Loucy (cell line): ENCODE data around the gene BRAF.

ENCODE experiments used
- H2AFZ ChIP-seq: fragments of 200-600 bp; sonication (generic); 2 replicates; pipeline ENCODE4 v1.6.0; 2016; ENCODE audit warnings: antibody characterized with exemption, mild to moderate bottlenecking, low read length, moderate library complexity
- H3F3A ChIP-seq: fragments of 200-600 bp; 2 replicates; pipeline ENCODE4 v1.6.0; 2016; ENCODE audit warnings: antibody characterized with exemption, low read depth, mild to moderate bottlenecking
- H3K27me3 ChIP-seq: fragments of 200-600 bp; sonication (generic); 2 replicates; pipeline ENCODE4 v1.6.1; 2014; ENCODE audit warnings: low read length, mild to moderate bottlenecking; ENCODE audit not compliant: insufficient read depth, poor library complexity, severe bottlenecking
- H3K36me3 ChIP-seq: fragments of 200-600 bp; sonication (generic); 2 replicates; pipeline ENCODE4 v1.6.1; 2016; ENCODE audit warnings: low read length; ENCODE audit not compliant: insufficient read depth
- H3K4me1 ChIP-seq: fragments of 200-600 bp; sonication (generic); 2 replicates; pipeline ENCODE4 v1.5.1; 2014; ENCODE audit warnings: low read length, mild to moderate bottlenecking; ENCODE audit not compliant: insufficient read depth, poor library complexity, severe bottlenecking
- H3K4me2 ChIP-seq: fragments of 200-600 bp; sonication (generic); 2 replicates; pipeline ENCODE4 v1.6.0; 2014; ENCODE audit warnings: antibody characterized with exemption, low read length, low read depth, mild to moderate bottlenecking; ENCODE audit not compliant: poor library complexity, severe bottlenecking
- H3K4me3 ChIP-seq: fragments of 200-600 bp; sonication (generic); 2 replicates; pipeline ENCODE4 v1.5.1; 2014; ENCODE audit warnings: low read length, mild to moderate bottlenecking, mixed read lengths; ENCODE audit not compliant: poor library complexity, severe bottlenecking
- H3K79me2 ChIP-seq: fragments of 200-600 bp; sonication (generic); 2 replicates; pipeline ENCODE4 v1.6.1; 2014; ENCODE audit warnings: low read length; ENCODE audit not compliant: insufficient read depth
- H3K9ac ChIP-seq: fragments of 200-600 bp; sonication (generic); 2 replicates; pipeline ENCODE4 v1.6.0; 2014; ENCODE audit warnings: mild to moderate bottlenecking, low read depth, low read length, moderate library complexity; ENCODE audit not compliant: poor library complexity, severe bottlenecking
- H3K9me2 ChIP-seq: fragments of 200-600 bp; sonication (generic); replicated peaks from 2 replicates; pipeline ENCODE4 v1.6.1; 2016; ENCODE audit warnings: low read depth, low read length, mixed read lengths
- H3K9me3 ChIP-seq: fragments of 200-600 bp; sonication (generic); 2 replicates; pipeline ENCODE4 v1.6.1; 2014; ENCODE audit warnings: mild to moderate bottlenecking, antibody characterized with exemption, low read length, low read depth; ENCODE audit not compliant: insufficient read depth
- H4K20me1 ChIP-seq: fragments of 200-600 bp; sonication (generic); 2 replicates; pipeline ENCODE4 v1.6.0; 2014; ENCODE audit warnings: antibody characterized with exemption, low read length, mild to moderate bottlenecking; ENCODE audit not compliant: insufficient read depth, poor library complexity, severe bottlenecking
- EZH2phosphoT487 ChIP-seq: fragments of 200-600 bp; IDR thresholded peaks from 2 replicates; pipeline ENCODE4 v1.6.1; 2018; ENCODE audit warnings: antibody characterized with exemption, mild to moderate bottlenecking, moderate library complexity, borderline replicate concordance
- TF ChIP-seq, protein P1 (sequence below): fragments of 200-600 bp; sonication (generic); conservative IDR thresholded peaks from 2 replicates; pipeline ENCODE4 v1.5.1; 2014; ENCODE audit warnings: mild to moderate bottlenecking, antibody characterized with exemption, low read length

BRAF gene

DNA sequence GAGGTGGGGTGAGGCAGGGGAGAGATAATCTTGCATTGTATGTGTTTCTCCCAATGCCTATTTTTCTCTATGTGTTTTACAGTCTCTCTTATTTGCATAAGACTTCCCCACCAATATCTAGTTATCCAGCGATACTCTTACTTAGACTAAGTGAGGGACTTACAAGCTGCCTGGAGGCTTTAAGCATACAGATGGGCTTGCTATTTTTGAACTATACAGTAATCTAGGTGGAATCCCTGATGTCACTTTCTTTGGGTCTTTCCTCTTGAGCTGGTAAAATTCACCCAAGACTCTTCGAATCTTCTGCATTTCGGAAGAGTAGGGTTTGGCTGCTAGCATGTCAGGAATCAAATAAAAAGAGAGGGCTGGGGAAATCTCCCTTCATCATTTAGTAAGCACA, 151.6 kb downstream of the BRAF start:
- Histone ChIP-seq H3F3A (no peaks in the 10 kb centered on the region), H3K4me2 (no peak overlapping the region), H3K27me3 (no peaks in the 10 kb centered on the region), H3K79me2 (no peaks in the 10 kb centered on the region), H3K4me3 (no peak overlapping the region), H3K9ac (no peak overlapping the region), H2AFZ (no peak overlapping the region), H3K9me2 (no peaks in the 10 kb centered on the region), H3K4me1 (no peaks in the 10 kb centered on the region), H3K36me3 (peaks cover 39% of the 10 kb centered on the region), H4K20me1 (no peaks in the 10 kb centered on the region), H3K9me3 (no peaks in the 10 kb centered on the region)
- no peak for TF ChIP-seq EZH2phosphoT487
- TF ChIP-seq, protein P1, sequence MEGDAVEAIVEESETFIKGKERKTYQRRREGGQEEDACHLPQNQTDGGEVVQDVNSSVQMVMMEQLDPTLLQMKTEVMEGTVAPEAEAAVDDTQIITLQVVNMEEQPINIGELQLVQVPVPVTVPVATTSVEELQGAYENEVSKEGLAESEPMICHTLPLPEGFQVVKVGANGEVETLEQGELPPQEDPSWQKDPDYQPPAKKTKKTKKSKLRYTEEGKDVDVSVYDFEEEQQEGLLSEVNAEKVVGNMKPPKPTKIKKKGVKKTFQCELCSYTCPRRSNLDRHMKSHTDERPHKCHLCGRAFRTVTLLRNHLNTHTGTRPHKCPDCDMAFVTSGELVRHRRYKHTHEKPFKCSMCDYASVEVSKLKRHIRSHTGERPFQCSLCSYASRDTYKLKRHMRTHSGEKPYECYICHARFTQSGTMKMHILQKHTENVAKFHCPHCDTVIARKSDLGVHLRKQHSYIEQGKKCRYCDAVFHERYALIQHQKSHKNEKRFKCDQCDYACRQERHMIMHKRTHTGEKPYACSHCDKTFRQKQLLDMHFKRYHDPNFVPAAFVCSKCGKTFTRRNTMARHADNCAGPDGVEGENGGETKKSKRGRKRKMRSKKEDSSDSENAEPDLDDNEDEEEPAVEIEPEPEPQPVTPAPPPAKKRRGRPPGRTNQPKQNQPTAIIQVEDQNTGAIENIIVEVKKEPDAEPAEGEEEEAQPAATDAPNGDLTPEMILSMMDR = no peak

DNA sequence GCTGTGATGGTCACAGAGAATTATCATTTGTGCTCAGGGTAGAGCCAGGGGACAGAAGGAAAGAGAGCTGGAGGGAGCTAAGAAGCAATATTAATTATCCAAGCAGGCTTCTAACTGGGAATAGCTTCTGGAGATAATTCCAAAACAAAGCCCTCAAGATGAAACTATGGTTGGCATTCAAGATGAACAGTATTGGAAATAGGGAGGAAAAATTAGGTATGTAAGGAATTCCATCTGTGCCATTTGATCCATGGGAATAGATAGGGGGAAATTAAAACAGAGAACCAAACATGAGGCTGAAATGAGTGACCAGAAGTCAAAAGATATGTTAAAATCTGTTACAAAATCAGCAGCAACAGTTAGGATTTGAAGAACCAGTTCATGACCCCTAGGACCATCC, 152.9 kb downstream of the BRAF start:
- Histone ChIP-seq H3F3A (no peaks in the 10 kb centered on the region), H3K9ac (no peak overlapping the region), H3K4me3 (no peak overlapping the region), H3K79me2 (no peaks in the 10 kb centered on the region), H2AFZ (no peak overlapping the region), H3K4me1 (no peaks in the 10 kb centered on the region), H3K36me3 (peaks cover 32% of the 10 kb centered on the region), H3K9me2 (no peaks in the 10 kb centered on the region), H3K4me2 (no peak overlapping the region), H3K27me3 (no peaks in the 10 kb centered on the region), H4K20me1 (no peaks in the 10 kb centered on the region), H3K9me3 (no peaks in the 10 kb centered on the region)
- TF ChIP-seq EZH2phosphoT487 = no peak
- TF ChIP-seq, protein P1 = no peak

DNA sequence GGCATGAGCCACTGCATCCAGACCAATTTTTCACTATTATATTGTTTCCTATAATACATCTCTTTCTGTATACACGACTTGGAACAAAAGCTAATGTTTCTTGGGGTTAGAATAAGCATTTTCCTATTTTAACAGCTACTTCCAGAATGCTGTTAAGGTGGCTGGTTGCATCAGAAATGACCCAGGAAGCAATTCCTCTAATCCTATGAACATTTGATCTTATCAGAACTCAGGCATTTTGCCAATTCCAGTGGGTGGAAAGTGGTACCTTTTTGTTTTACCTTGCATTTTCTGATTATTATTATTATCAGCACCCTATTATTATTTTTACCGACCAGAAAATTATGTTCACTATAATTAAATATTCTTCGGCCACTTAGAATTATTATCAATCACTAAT, 154.9 kb downstream of the BRAF start:
- Histone ChIP-seq H3K4me1 (no peaks in the 10 kb centered on the region), H3K9ac (no peak overlapping the region), H3K9me3 (no peaks in the 10 kb centered on the region), H4K20me1 (no peaks in the 10 kb centered on the region), H3K4me2 (no peak overlapping the region), H3K4me3 (no peak overlapping the region), H3K9me2 (no peaks in the 10 kb centered on the region), H3K27me3 (no peaks in the 10 kb centered on the region), H3F3A (no peaks in the 10 kb centered on the region), H2AFZ (no peak overlapping the region), H3K79me2 (no peaks in the 10 kb centered on the region), H3K36me3 (peaks cover 24% of the 10 kb centered on the region)
- no peak for TF ChIP-seq EZH2phosphoT487
- TF ChIP-seq, protein P1 = no peak
